IgD-negative memory B cell (primary cell): ENCODE measurements around the gene ADGRG7. TPM values are rescaled to one million over a fixed set of nuclear protein-coding genes. Genes with fewer than 3 reads are reported as not detected.

ENCODE experiments used
- H3K27ac Mint-ChIP-seq, 3 donors: one replicate each; pipeline ENCODE4 v1.8.0; 2020 to 2022; ENCODE audit warnings: mild to moderate bottlenecking in 3 of 3, mixed read lengths in 3 of 3, moderate library complexity in 1 of 3
- H3K27me3 Mint-ChIP-seq: one replicate; pipeline ENCODE4 v1.8.0; 2021; ENCODE audit warnings: mixed read lengths
- H3K36me3 Mint-ChIP-seq: one replicate; pipeline ENCODE4 v1.8.0; 2020; ENCODE audit warnings: mild to moderate bottlenecking, mixed read lengths
- H3K4me1 Mint-ChIP-seq, 3 donors: one replicate each; pipeline ENCODE4 v1.8.0; 2020 to 2022; ENCODE audit warnings: mixed read lengths in 3 of 3, mild to moderate bottlenecking in 1 of 3
- H3K4me3 Mint-ChIP-seq, 4 donors: one replicate each; pipeline ENCODE4 v1.8.0; 2020 to 2022; ENCODE audit warnings: mild to moderate bottlenecking in 4 of 4, mixed read lengths in 4 of 4, moderate library complexity in 3 of 4
- H3K9me3 Mint-ChIP-seq, 3 donors: one replicate each; pipeline ENCODE4 v1.8.0; 2020 to 2021; ENCODE audit warnings: mixed read lengths in 3 of 3, mild to moderate bottlenecking in 1 of 3
- polyA plus RNA-seq: library from polyadenylated mRNA; unstranded; fragments of 300-500 nt; fragmentation: Illumina TruSeq; gene quantifications from one replicate; pipeline ENCODE4 v1.2.3, GENCODE V29; 2021

The ADGRG7 gene
- polyA plus RNA-seq, 1 donor from 2014 or later, result not detected

DNA sequence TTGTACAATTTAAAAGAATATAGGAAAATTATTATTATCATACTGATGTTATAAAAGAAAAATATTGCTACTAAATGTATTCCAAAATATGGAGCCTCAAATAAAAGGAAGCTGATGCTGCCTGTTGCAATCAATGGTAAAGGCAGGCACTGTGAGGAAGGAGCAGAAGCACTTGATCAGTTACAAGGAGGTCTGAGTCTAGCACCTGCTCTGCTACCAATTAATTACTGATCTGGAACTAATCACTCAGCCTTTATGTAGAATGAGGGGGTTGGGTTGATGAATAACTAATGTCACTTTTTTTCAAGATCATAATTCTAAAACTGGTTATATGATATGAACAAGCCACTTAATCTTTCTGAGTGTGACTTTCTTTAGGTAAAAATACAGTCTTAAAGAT is 5.5 kb downstream of the ADGRG7 start:
- peaks cover 8% of the 10 kb centered on the region for H3K27me3 Mint-ChIP-seq
- H3K36me3 Mint-ChIP-seq, result no peaks in the 10 kb centered on the region
- H3K4me3 Mint-ChIP-seq, result no peak overlapping the region
- no peaks in the 10 kb centered on the region for H3K4me1 Mint-ChIP-seq
- H3K9me3 Mint-ChIP-seq, result peaks cover 0 to 2% (median 0%) of the 10 kb centered on the region in 3 donors
- no peak overlapping the region for H3K27ac Mint-ChIP-seq

DNA sequence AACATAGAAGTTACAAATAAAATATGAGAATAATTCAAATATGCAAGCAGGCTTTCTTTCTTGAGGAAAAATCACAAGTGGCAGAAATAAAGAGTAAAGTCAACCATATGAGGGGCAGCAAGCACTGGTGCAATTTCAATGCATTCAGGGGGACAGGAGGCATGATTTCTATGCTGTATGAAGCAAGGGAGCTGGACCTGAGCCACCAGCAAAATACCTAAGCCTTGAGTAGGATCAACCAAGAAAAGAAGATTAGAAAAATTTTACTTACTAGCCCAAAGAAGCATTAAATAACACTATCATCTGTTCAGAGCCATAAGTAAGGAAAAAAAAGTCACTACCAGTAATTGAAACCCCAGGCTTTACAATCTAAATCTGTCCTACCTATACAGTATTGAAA is 6.3 kb downstream of the ADGRG7 start:
- Mint-ChIP-seq H3K4me1 (no peaks in the 10 kb centered on the region), H3K4me3 (no peak overlapping the region), H3K27ac (no peak overlapping the region), H3K27me3 (peaks cover 7% of the 10 kb centered on the region), H3K9me3 (peaks cover 0 to 2% (median 0%) of the 10 kb centered on the region in 3 donors), H3K36me3 (no peaks in the 10 kb centered on the region)

DNA sequence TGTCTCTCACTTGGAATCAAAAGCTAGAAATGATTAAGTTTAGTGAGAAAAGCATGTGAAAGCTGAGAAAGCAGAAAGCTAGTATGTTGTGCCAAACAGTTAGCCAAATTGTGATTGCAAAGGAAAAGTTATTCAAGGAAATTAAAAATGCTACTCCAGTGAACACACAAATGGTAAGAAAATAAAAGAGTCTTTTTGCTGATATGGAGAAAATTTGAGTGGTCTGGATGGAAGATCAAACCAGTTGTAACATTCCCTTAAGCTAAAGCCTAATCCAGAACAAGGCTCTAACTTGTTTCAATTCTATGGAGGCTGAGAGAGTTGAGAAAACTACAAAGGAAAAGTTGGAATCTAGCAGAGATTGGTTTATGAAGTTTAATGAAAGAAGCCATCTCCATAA is 11.8 kb downstream of the ADGRG7 start:
- H3K4me1 Mint-ChIP-seq, result no peaks in the 10 kb centered on the region
- H3K9me3 Mint-ChIP-seq, result peaks cover 2 to 9% (median 3%) of the 10 kb centered on the region in 3 donors
- H3K27ac Mint-ChIP-seq, result no peak overlapping the region
- no peaks in the 10 kb centered on the region for H3K27me3 Mint-ChIP-seq
- H3K4me3 Mint-ChIP-seq, result no peak overlapping the region
- H3K36me3 Mint-ChIP-seq, result no peaks in the 10 kb centered on the region

DNA sequence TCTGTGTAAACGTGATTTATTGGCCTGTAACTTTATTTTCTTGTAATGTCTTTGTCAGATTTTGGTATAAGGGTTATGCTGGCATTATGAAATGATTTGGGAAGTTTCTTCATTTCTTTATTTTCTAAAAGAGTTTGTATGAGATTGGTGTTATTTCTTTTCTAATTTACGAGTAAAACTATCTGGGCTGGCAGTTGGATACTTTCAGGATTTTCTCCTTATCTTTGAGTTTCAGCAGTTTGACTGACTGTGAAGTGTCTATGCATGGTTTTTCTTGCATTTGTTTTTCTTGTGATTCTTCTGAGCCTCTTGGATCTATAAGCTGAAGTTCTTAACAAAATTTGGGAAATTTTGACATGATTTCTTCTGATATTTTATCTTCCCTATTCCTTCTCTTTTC is 18.1 kb downstream of the ADGRG7 start:
- Mint-ChIP-seq H3K36me3 (no peaks in the 10 kb centered on the region), H3K4me3 (no peak overlapping the region), H3K27ac (peak overlapping the region in 1 of 3 donors; percentile 39), H3K9me3 (peaks cover 0 to 9% (median 3%) of the 10 kb centered on the region in 3 donors), H3K4me1 (no peaks in the 10 kb centered on the region), H3K27me3 (peaks cover 7% of the 10 kb centered on the region)

DNA sequence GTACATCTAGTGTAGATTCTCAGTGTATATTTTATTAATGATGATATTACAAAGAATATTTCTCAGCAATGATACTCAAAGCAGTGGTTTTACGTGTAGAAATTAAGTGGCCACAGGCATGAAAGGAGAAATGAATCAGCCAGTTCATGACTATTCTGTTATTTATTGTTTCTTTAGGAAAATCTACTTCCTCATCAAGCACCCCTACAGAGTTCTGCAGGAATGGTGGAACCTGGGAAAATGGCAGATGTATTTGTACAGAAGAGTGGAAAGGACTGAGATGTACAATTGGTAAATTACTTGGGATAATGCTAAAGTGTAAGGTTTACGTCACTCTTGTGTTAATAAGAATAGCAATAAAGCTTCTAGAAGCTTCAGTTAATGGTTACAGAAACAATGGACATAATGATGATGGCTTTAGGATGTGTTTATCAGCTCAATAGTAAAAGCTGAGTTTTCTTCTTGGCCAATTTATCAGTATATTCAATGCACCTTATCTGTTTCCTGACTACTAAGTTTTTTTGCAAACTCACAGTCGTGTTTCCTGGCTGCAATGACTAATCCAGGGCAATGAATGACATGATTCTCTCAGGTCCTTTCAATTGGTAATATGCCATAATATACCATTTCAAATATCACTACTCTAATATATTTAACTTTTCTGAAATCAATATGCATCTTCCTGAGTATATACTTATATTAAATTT is 20.2 kb downstream of the ADGRG7 start:
- Mint-ChIP-seq H3K9me3 (peaks cover 0 to 8% (median 0%) of the 10 kb centered on the region in 3 donors), H3K27ac (no peak overlapping the region), H3K27me3 (peaks cover 8% of the 10 kb centered on the region), H3K36me3 (no peaks in the 10 kb centered on the region), H3K4me3 (no peak overlapping the region), H3K4me1 (peaks cover 0 to 1% (median 0%) of the 10 kb centered on the region in 3 donors)

DNA sequence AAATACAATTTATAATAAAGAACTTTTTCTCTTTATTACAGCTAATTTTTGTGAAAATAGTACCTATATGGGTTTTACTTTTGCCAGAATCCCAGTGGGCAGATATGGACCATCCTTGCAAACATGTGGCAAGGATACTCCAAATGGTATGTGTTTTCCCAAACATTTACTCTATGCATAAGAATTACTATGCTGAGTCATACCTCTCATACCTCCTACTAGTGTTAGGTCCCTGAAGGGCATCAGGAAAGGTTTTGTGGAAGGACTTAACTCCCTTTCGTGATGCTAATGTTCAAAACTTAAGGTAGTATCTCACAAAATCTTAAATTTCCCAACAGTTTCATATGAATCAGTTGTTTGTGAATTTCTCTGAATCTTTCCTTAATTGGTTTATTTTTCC is 21.3 kb downstream of the ADGRG7 start:
- Mint-ChIP-seq H3K27me3 (peaks cover 10% of the 10 kb centered on the region), H3K36me3 (no peaks in the 10 kb centered on the region), H3K4me3 (no peak overlapping the region), H3K27ac (no peak overlapping the region), H3K4me1 (peaks cover 0 to 1% (median 0%) of the 10 kb centered on the region in 3 donors), H3K9me3 (no peaks in the 10 kb centered on the region)

DNA sequence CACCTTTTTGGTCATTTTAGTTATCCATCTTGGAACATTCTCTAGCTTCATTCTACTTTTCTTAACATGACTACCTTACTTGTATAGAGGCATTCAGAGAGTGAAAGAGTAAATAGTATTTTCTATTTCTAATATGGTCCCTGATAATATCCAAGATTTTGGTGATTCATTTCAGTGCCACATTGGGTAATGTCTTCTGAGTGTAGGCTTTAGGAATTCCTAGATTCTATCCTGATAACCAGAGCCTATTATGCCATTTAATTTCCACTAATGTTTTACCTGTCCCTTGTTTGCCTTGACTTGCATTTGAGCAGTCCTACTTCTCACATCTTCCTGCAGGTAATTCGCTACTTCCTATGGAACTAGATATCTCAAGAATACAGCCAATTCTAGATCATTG is 21.8 kb downstream of the ADGRG7 start:
- H3K4me3 Mint-ChIP-seq, result no peak overlapping the region
- peaks cover 0 to 1% (median 0%) of the 10 kb centered on the region in 3 donors for H3K4me1 Mint-ChIP-seq
- no peaks in the 10 kb centered on the region for H3K36me3 Mint-ChIP-seq
- H3K9me3 Mint-ChIP-seq, result no peaks in the 10 kb centered on the region
- H3K27ac Mint-ChIP-seq, result no peak overlapping the region
- peaks cover 10% of the 10 kb centered on the region for H3K27me3 Mint-ChIP-seq

DNA sequence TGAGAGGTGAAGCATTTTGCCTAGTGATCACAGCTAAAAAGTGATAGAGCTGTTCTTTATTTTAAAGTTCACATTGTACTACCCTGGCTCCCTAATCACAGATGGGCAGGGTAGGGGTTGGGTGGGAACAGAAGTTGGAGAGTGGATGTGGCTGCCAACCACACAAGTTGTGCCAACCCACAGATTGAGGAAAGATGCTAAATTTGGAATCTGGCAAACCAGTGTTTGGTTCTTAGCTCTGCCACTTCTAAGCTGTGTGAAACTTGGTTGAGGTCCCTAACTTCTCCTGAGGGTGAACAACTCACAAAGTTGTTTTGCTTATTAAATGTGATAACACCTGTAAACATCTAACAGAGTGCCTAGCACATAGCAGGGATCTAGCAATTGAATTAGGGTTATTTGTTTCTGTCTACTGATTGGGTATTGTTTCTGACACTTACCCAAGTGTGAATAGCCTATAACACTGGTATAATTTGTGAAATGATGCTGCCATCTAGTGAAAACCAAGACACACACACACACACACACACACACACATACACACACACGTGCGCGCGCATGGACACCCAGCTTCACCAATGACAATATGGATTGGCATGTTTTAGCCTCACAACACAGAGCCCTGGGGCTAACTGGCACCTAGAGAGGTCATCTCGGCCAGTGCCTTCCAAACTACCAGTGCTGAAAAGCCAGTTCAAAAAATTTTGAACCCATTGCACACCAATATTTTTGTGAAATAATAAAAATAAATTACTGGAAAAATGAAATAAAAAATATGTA is 25.3 kb downstream of the ADGRG7 start:
- Mint-ChIP-seq H3K27me3 (peaks cover 8% of the 10 kb centered on the region), H3K9me3 (no peaks in the 10 kb centered on the region), H3K4me3 (no peak overlapping the region), H3K4me1 (peaks cover 0 to 1% (median 0%) of the 10 kb centered on the region in 3 donors), H3K36me3 (peaks cover 2% of the 10 kb centered on the region), H3K27ac (no peak overlapping the region)

DNA sequence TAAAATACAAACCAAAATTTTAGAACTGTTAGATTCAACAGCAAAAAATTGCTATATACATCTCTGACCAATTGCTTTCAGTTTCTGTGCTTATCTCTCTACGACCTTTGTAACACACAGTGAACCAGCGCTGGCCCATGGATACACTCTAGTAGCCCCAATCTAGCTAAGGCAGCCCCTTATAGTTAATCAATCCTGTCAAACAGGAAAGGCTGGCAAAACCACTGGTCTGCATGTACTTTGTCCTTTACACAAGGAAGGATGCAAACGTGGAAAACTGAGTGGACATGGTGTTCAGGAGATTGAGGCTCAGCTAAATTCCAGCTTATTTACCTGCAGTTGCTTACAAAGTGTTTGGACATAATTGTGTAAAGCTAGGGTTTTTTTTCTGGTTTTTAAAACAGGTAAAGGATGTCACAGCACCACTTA is 25.9 kb downstream of the ADGRG7 start:
- Mint-ChIP-seq H3K27ac (no peak overlapping the region), H3K36me3 (peaks cover 2% of the 10 kb centered on the region), H3K4me1 (peaks cover 0 to 1% (median 0%) of the 10 kb centered on the region in 3 donors)

DNA sequence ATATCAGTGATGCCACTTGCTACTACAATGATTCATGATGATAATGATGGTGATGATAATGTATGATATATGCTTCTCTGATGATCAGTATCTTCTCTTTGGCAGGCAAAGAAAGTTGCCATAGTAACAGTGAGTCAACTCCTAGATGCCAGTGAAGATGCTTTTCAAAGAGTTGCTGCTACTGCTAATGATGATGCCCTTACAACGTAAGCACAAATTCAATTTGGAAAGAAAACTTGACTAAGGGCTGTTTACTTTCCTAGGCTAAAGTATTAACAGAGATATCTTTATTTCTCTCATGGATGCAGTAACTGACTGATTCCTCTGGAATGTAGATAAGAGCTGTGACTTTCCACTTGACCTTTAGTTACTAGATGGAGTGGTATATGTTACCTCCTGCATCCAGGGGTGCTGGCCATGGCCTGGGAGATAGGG is 27.8 kb downstream of the ADGRG7 start:
- Mint-ChIP-seq H3K9me3 (no peaks in the 10 kb centered on the region), H3K36me3 (peaks cover 2% of the 10 kb centered on the region), H3K27ac (no peak overlapping the region), H3K4me3 (no peak overlapping the region), H3K4me1 (peaks cover 0 to 6% (median 4%) of the 10 kb centered on the region in 3 donors), H3K27me3 (peaks cover 8% of the 10 kb centered on the region)

More for the DNA sequence above, 25.9 kb downstream of the ADGRG7 start:
- Mint-ChIP-seq H3K27me3 (peaks cover 8% of the 10 kb centered on the region), H3K4me3 (no peak overlapping the region), H3K9me3 (no peaks in the 10 kb centered on the region)

DNA sequence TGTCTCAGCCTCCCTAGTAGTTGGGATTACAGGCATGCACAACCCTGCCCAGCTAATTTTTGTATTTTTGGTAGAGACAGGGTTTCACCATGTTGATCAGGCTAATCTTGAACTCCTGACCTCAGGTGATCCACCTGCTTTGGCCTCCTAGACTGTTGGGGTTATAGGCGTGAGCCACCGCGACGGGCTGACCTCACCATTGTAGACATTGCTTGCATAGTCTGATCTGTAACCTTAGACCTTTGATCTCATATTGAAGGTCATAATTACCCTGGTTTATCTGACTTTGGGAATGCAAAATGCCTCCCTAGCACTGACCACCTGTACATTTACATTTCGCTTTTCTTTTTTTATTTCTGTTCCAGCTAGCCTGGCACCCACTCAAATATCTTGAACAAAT is 31.2 kb downstream of the ADGRG7 start:
- H3K36me3 Mint-ChIP-seq, result peaks cover 2% of the 10 kb centered on the region
- peaks cover 0 to 6% (median 3%) of the 10 kb centered on the region in 3 donors for H3K4me1 Mint-ChIP-seq
- H3K27ac Mint-ChIP-seq, result no peak overlapping the region
- H3K9me3 Mint-ChIP-seq, result no peaks in the 10 kb centered on the region
- H3K4me3 Mint-ChIP-seq, result no peak overlapping the region
- peaks cover 5% of the 10 kb centered on the region for H3K27me3 Mint-ChIP-seq

DNA sequence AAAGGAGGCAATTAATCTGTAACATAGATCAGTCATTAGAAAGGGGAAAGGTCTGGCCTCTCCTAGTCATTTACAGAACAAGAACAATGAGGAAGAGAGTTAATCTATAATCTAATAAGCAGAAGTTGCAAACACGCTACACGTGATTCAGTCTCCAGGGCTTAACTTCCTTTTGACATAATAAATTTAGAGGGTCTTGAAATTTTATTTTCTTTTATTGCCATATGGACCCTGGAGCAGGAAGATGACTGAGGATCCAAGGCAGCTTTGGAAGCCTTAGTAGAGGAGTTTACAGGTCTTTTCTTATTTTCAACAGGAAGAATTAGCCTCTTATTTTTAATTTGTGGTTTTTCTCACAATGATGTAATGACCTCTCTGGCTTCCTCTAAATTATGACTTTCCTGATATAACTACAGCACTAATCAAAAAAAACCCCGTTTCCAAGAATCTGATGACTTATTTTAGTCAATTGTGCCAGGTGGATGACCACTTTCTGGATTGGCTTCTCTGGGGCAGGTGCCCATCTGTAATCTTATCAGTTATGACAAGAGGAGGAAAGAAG is 32.2 kb downstream of the ADGRG7 start:
- H3K4me1 Mint-ChIP-seq, result peaks cover 0 to 6% (median 3%) of the 10 kb centered on the region in 3 donors
- H3K36me3 Mint-ChIP-seq, result peaks cover 2% of the 10 kb centered on the region
- peaks cover 7% of the 10 kb centered on the region for H3K27me3 Mint-ChIP-seq
- peak overlapping the region in 1 of 3 donors; percentile 29 for H3K27ac Mint-ChIP-seq
- no peaks in the 10 kb centered on the region for H3K9me3 Mint-ChIP-seq
- H3K4me3 Mint-ChIP-seq, result no peak overlapping the region

DNA sequence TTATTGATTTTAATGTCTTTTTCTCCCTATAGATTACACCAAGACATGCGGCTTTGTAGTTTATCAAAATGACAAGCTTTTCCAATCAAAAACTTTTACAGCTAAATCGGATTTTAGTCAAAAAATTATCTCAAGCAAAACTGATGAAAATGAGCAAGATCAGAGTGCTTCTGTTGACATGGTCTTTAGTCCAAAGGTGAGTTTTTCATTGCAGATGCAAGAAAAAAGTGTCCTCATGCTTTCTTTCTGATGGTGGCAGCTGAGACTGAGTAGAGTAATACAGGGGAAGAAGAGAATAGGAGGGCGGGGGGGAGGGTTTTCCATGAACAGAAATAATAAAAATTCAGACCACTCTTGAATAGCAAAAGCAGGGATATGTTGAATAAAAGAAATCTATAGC is 36.5 kb downstream of the ADGRG7 start:
- H3K4me3 Mint-ChIP-seq, result no peak overlapping the region
- no peak overlapping the region for H3K27ac Mint-ChIP-seq
- H3K9me3 Mint-ChIP-seq, result no peaks in the 10 kb centered on the region
- no peaks in the 10 kb centered on the region for H3K36me3 Mint-ChIP-seq
- peaks cover 2% of the 10 kb centered on the region for H3K27me3 Mint-ChIP-seq
- H3K4me1 Mint-ChIP-seq, result peaks cover 4 to 13% (median 7%) of the 10 kb centered on the region in 3 donors

DNA sequence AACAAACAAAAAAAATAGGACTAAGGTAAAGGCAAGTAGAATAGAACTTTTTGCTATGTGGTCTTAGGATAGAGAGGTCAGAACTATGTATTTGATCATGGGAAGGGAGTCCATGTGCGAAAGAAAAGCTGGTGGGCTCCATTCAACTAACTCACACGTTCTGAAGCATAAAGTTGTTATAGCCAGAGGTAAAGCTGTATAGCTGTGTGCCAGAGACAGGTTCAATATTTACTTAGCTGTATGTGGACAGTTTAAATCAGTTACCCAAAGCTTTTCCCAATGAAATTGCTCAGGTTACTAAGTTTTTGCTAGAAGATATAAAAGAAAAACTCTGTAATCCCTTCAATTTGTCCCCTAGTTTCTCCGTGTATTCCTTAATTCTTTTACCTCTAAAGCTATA is 37.8 kb downstream of the ADGRG7 start:
- H3K4me1 Mint-ChIP-seq, result peaks cover 5 to 11% (median 7%) of the 10 kb centered on the region in 3 donors
- no peaks in the 10 kb centered on the region for H3K36me3 Mint-ChIP-seq
- no peak overlapping the region for H3K4me3 Mint-ChIP-seq
- H3K9me3 Mint-ChIP-seq, result no peaks in the 10 kb centered on the region
- H3K27ac Mint-ChIP-seq, result no peak overlapping the region
- H3K27me3 Mint-ChIP-seq, result peaks cover 2% of the 10 kb centered on the region

DNA sequence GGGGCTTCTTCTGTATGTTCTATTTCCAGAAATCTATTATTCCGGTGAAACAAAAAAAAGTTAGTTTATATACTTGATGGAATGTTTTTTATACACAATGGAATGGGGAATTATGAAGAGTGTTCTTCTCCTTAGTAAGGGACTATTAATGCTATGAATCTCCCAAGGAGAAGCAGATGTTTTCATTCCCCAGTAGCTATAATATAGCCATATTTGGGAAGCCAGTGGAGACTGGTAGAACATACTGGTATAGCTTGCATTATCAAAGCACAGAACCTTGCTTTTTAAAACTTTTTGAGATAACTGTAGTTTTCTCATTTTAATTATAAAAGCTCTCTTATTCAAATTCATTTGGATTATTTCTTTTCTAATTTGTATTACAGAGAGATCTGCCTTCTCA is 38.3 kb downstream of the ADGRG7 start:
- no peaks in the 10 kb centered on the region for H3K36me3 Mint-ChIP-seq
- no peak overlapping the region for H3K27ac Mint-ChIP-seq
- H3K4me1 Mint-ChIP-seq, result peaks cover 5 to 11% (median 7%) of the 10 kb centered on the region in 3 donors
- peaks cover 2% of the 10 kb centered on the region for H3K27me3 Mint-ChIP-seq
- no peaks in the 10 kb centered on the region for H3K9me3 Mint-ChIP-seq
- H3K4me3 Mint-ChIP-seq, result no peak overlapping the region
